ENCODE results near the gene ADAMTS9.

The ADAMTS9 gene

GRCh38 chr3:64621726-64622395 lies 65.9 kb downstream of the ADAMTS9 start:
- no peak overlapping the region for H3K4me3 ChIP-seq (ENCODE audit: low read depth, low read length)
- no peak for TF ChIP-seq CTCF (IDR thresholded peaks at IDR 0.05; ENCODE audit: insufficient read depth, low read depth, low read length, missing control alignments)
- no peak for DNase-seq (ENCODE audit: low read depth)

GRCh38 chr3:64621275-64621674 lies 66.5 kb downstream of the ADAMTS9 start:
- no peak for DNase-seq (ENCODE audit: low read depth)
- H3K4me3 ChIP-seq (ENCODE audit: low read depth, low read length): no peak overlapping the region
- no peak for TF ChIP-seq CTCF (IDR thresholded peaks at IDR 0.05; ENCODE audit: insufficient read depth, low read depth, low read length, missing control alignments)

GRCh38 chr3:64620020-64620419 lies 67.8 kb downstream of the ADAMTS9 start:
- no peak overlapping the region for H3K4me3 ChIP-seq (ENCODE audit: low read depth, low read length)
- no peak for DNase-seq (ENCODE audit: low read depth)
- no peak for TF ChIP-seq CTCF (IDR thresholded peaks at IDR 0.05; ENCODE audit: insufficient read depth, low read depth, low read length, missing control alignments)

- no peak for DNase-seq (ENCODE audit: low read depth)
- no peak for TF ChIP-seq CTCF (IDR thresholded peaks at IDR 0.05; ENCODE audit: insufficient read depth, low read depth, low read length, missing control alignments)
- H3K4me3 ChIP-seq (ENCODE audit: low read depth, low read length): no peak overlapping the region
Measured at GRCh38 chr3:64619216-64619615, 68.6 kb downstream of the ADAMTS9 start.

- TF ChIP-seq CTCF (IDR thresholded peaks at IDR 0.05; ENCODE audit: insufficient read depth, low read depth, low read length, missing control alignments): no peak
- DNase-seq (ENCODE audit: low read depth): no peak
- no peak overlapping the region for H3K4me3 ChIP-seq (ENCODE audit: low read depth, low read length)
Measured at GRCh38 chr3:64617610-64618009, 70.2 kb downstream of the ADAMTS9 start.

- H3K4me3 ChIP-seq (ENCODE audit: low read depth, low read length): no peak overlapping the region
- no peak for TF ChIP-seq CTCF (IDR thresholded peaks at IDR 0.05; ENCODE audit: insufficient read depth, low read depth, low read length, missing control alignments)
- no peak for DNase-seq (ENCODE audit: low read depth)
Measured at GRCh38 chr3:64616953-64617352, 70.8 kb downstream of the ADAMTS9 start.

GRCh38 chr3:64612916-64613526 lies 74.8 kb downstream of the ADAMTS9 start:
- no peak for DNase-seq (ENCODE audit: low read depth)
- no peak overlapping the region for H3K4me3 ChIP-seq (ENCODE audit: low read depth, low read length)
- TF ChIP-seq CTCF (IDR thresholded peaks at IDR 0.05; ENCODE audit: insufficient read depth, low read depth, low read length, missing control alignments): no peak
